GM04504 (cell line): ENCODE results near the gene IPCEF1.
"Not testable (repeated sequence)": the region's sequence is repeated elsewhere in the genome, so short reads cannot be mapped to it uniquely, and the experiment has no call there.

Experiments
- DNase-seq: peaks from one replicate; pipeline ENCODE4 v3.0.0-alpha.2; 2012; ENCODE audit warnings: low read depth

IPCEF1 gene

DNA sequence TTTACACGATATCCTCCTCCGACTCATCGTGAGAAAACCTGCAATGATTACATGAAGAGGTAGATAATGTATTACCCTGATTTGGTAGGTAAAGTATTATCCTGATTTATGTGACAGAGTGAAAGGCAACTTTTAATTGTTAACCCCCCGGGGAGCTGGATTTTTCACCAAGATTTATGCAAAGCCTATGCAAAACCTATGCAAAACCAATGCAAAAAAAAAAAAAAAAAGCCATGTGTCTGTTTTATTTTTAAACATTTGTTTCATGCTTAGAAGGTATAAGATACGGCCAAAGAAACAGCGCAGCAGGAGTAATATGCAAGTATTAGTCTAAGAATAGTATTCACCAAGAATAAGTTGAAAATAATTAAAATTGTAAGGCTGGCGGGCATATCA is 109.9 kb downstream of the IPCEF1 start:
- DNase-seq: no peak

DNA sequence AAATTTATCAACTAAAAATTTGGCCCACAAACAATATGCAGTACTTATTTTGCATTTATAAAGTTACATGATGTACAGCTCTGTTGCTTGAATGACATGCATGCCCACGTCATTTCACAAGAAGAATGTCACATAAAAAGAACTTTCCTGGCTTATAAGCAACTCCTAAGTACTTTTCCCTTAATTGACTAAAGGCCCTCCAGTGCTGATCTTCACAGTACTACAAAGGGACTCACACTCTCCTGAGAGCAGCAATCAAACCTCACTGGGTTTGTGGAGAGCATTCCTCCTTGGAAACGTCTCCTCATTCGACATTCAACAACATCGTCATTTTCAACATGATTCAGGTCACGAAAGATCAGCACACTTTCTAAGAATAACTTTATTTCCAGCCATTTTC is 111.1 kb downstream of the IPCEF1 start:
- DNase-seq: no peak

DNA sequence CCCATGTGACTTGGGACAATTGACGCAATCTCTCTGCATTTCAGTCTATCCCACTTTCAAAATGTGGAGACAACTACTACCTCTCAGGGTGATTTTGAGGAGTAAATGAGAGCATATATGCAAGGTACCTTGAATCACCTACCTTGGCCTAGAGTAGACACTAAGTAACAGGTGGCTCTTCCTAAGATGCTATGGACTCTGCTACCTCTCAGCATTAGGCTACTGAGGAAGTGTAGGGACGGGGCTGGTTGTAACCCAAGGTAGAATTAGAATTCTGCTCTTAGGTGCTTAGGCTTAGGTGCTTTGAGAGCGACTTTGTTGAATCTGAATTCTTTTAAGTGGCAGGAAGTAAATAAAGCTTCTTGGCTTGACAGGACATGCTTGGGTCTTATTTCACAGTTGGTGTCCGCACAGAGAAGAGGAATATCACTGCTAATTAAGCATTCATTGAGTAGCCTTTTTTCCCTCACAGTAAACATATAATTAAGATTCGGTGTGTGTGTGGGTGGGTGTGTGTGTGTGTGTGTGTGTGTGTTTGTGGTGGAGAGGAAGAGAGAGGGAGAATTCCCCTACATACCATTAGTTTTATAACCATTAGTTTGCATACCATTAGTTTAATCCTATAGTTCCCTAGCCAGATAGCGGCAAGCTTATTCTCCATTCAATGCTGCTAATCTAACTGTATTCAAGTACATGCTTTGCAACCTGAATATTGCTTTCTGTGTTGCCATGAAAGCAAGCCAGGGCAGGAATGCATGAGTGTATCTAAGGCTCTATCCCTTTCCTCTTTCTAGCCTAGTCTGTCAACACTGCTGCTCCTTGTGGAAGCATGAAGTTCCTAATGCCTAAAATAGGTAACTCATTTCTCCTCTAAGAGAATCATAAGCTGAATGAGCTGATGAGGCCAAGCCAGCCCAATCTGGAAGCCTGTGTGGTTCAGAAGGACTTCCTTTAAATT is 112.5 kb downstream of the IPCEF1 start:
- DNase-seq: no peak

DNA sequence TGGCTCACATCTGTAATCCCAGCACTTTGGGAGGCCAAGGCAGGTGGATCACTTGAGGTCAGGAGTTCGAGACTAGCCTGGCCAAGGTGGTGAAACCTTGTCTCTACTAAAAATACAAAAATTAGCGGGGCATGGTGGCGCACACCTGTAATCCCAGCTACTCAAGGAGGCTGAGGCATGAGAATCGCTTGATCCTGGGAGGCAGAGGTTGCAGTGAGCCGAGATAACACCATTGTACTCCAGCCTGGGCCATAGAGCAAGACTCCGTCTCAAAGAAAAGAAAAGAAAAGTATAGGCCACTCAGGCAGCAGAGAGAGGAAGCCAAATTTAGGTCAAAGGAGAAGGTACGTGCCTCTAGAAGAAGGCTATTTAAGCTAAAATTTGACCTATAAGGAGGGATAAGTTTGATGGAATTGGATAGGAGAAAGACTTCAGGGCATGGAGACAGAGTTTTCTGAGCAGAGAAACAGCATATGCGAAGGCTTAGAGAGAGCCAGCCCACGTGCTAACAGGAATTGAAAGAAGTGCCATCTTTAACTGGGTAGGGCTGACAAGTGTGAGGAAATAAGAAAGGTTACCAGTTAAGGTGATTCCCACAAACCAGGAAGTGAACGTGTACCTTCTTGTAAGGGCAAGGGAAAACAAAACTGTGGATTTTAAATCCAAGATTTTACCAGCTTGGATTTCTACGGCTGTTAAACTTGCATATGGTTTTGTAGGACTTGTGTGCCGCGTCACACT is 113.8 kb downstream of the IPCEF1 start:
- no peak for DNase-seq

DNA sequence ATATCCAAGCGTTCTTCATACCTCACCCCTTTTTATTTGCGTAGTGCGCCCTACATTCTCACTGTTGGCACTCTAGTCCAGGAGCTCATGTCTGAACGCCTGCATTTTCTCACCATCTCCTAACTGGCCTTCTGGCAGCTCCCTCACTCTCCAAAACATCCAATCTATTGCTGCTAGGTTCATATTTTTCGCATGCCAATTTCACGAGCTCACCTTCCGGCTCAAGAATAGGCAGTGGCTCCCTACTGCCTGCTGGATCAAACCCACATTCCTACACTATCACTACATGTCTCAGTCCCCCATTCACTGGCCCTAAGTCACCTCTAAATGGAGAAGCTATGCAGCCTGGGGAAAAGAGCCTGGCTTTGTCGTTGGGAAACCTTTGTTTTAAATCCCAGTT is 115.0 kb downstream of the IPCEF1 start:
- DNase-seq: no peak

DNA sequence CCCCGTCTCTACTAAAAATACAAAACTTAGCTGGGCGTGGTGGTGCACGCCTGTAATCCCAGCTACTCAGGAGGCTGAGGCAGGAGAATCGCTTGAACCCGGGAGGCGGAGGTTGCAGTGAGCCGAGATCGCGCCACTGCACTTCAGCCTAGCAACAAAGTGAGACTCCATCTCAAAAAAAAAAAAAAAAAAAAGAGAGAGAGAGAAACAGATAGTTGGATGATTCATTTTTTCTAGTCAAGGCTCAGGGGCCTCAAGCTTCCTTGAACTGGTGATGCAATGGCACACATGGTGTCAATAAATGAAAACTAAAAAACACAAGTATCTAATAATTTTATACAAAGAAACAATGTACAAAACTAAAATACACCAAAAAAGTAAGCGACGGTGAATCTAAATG is 115.5 kb downstream of the IPCEF1 start:
- DNase-seq: not testable (repeated sequence)

DNA sequence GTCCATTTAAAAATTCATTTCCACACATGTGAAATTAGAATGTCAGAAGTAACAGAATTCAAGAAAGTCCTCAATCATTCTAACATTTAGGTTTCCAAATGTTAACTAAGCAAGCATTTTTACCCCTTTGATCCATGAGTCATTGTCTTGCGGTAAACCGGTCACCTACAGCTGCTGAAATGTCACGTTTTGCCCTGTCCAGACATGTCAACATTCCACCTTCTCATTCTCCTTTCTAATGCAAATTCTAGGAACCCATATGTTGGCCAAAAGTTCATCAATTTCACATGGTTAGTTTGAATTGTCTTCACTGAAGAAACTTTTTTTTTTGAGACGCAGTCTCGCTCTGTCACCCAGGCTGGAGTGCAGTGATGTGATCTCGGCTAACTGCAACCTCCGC is 117.2 kb downstream of the IPCEF1 start:
- DNase-seq: no peak

DNA sequence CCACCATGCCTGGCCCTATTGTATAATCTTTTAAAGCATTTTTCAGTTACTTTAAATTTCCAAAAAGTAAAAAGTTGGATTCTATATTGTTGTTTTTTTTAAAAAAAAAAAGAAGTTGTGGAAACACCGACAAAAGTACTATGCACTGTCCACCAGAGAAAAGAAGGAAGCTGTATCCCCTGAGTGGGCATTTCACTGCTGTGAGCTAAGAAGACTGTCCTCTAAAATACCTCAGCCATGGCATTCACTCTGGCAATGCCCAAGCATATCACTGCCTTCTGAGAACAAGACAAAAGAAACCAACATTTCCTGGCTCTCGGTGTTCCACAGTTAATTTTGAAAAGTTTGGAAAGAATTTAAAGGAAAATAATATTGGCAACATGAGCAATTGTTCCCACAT is 117.8 kb downstream of the IPCEF1 start:
- DNase-seq: no peak

DNA sequence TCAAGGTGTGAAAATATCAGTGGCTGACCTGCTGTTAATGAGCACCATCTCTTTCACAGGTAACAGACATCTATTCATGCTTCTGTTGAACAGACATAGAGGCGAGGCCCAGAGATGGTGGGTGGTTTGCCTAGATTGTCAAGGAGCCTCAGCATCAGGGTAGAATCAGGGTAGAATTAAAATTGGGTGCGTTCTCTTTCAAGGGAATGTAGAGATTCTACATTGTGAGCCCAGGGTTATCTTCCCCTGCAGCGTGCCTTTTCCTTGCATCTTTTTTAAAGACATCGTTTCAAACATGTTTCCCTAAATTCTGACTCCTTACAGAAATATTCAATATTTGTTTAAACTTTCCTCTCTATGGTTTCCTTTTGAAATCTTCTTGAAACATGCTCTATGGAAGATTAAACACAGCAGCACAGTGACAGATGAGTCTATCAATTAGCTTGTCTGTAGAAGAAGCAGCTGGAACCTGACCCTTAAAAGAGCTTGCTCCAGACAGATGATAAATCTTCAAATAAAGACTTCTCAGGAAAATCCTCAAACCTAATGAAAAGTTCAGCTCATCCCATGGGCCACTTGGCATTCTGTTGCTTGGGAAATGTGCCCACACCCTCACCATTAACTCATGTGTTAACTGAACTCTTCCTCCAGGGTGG is 119.8 kb downstream of the IPCEF1 start:
- no peak for DNase-seq

DNA sequence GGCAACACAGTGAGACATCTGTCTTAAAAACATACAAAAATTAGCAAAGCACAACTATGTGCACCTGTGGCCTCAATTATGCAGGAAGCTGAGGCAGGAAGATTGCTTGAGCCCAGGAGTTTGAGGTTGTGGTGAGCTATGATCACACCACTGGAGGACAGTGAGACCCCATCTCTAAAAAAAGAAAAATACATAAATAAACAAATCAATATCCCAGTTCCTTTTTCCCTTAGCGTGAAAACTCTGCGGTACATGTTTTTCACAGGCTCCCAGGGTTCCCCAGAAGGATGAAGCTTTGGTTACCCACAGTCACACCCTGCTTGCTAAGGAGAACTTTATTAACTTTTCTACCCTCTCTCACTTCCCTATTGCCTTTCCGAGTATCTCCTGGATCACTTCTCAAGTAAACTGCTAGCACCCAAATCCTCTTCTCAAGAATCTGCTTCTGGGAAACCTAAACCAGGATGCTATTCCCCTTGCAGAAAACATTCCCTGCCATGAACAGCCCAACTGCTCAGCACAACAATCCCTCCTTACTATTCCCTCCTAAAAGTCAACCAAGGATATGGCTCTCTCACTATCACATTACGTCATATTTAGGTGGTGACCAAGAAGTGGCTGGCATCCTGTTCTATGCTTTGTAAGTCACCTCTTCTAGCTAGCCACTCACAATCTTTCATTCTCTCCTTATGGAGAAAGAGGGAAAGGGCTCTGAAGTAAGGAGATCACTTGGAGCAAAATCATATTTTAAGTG is 122.4 kb downstream of the IPCEF1 start:
- no peak for DNase-seq

DNA sequence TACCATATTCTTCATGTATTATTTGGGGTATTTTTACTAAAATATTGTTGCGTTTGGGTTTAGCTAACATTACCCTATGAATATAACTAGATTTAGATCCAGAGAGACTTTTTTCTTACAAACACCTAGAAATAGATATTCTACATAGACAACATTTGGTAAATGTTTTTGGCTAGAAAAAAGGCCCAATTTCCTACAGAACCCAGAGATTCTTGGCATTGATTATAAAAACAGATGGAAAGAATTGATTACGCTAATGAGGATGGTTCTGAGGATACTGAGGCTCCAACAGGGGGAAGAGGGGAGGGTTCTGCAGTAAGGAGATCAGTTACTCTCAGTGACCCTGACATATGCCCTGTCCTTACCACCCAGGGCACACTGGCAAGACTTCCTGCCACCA is 123.2 kb downstream of the IPCEF1 start:
- no peak for DNase-seq

DNA sequence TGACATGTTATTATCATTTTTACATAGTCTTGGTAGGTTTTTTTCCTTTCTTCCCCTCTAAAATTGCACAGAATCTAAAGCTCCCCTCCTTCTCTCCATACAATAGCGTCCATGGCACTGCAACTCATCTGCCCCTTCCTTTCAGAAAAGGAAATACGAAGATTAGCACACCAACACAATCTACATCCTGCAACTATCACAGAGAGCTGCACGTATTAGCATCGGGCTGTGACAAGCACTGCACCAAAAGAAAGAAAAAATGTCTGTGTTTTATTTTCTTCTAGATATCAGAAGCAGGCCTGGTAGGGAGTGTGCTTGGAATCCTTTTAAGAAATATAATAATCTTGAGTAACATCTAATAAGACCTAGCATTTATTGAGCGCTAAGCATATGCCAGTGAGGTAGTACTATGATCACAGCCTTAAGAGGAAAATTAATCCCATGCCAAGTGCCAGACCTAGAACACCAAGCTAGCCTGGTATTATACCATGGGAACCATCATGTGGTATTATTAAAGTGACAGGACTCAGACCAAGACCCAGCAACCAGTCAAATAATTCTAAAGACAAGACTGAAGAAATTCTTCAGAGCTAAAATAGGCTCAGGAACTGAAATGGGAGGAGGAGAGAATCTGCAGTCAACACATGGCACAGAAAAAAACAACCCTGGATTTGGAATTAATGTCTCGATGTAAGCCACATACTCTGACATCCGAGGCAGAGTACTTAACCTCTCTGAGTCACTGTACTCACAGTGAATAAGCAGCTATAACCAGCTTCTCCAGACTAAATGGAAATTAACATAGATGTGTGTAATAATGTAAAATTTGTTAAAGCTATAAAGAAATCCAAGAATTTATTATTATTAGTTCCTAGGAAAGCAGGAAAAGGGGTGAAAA is 124.3 kb downstream of the IPCEF1 start:
- no peak for DNase-seq

DNA sequence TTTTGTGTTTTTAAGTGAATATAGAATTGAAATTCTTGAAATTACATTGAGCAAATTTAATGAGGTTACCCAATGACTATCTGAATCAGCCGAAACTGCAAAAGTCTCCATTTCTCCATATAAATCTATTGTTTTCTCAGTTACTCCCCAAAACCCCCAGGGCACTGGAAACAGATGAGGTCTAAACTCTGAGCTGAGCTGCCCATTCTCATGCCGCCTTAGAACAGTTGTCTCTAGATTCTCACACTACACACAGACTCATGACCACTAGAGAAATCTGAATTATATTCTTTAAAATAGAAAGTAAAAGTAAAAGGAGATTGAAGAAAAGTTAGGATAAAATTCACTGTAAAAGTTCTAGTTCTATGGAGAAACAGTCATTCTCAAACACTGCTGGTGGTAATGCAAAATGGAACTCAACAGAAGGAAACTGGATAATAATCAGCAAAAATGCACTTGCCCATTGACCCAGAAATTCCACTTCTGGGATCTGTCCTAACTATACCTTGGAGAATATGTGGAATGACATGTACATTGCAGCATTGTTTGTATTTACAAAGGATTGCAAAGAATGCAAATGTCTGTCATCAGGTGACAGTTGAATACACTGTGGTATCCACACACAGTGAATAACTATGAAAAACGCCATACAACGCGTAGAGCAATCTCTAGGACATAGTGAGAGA is 125.5 kb downstream of the IPCEF1 start:
- DNase-seq: no peak

DNA sequence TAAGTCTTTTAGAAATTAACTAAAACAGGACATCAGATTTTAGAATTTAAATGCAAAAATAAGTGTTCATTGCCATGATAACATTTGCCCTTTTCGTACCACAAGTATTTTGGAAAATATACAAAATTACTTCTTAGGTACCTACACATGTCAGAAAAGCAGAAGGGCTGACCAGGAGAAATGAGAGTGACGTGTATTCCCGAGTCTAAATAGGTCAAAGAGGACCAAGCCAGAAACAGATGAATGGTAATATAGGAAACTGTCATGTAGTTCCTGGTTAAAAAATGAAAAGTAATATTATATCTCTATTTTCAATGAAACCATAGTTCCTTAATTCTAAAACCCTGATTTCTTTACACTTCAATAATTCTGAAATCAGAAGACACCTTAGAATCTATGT is 126.2 kb downstream of the IPCEF1 start:
- no peak for DNase-seq

DNA sequence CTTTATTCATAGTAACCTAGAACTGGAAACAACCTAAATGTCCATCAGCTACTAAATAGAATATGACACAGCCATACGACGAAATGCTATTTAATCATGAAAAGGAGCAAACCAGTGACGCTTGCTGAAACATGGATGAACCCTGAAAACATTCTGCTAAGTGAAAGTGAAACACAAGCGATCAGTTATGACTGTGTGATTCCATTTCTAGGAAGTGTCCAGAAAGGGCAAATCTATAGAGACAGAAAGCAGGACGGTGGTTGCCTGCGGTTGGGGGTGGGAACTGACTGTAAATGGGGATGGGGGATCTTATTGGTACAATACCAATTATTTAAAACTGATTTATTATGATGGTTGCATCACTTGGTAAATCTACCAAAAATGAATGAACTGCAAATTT is 126.8 kb downstream of the IPCEF1 start:
- no peak for DNase-seq

DNA sequence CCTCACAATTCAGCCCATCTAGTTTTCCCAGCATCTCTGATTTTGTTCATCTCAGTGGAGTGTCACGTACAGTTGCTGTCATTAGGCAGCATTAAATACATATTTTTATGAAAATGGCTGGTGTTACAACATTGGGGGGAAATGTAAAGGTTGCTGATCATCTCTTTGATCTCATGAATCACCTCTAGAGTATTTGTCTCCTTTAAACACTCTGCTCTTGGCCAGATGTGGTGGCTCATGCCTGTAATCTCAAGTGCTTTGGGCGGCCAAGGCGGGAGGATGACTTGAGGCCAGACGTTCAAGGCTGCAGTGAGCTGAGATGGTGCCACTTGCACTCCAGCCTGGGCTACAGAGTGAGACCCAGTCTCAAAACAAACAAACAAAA is 128.1 kb downstream of the IPCEF1 start:
- DNase-seq: no peak

DNA sequence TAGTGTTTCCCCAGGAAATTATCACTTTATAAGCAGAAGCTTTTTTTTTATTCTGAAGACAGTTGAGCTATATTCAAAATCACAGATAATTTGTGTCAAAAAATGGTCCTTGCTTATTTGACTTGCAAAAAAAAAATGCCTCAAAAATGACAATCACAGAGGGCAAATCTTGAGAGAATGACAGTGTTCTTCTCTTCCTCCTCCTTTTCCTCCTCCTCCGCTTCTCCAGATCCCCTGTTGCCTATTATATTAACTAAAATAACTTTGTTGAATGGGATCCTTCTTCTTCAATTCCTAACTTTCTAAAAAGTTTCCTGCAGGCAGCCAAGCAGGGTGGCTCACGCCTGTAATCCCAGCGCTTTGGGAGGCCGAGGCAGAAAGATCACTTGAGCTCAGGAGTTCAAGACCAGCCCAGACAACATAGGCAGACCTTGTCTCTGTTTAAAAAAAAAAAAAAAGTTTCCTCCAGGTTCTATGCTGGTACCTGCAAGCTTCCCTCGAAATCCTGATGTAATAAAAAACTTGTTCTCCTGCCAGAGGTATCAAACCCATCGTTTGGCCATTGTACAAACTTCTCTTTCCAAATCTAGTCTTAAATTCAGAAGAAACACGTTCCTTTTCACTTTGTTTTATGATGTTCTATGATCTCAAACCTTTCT is 128.6 kb downstream of the IPCEF1 start:
- DNase-seq: no peak

DNA sequence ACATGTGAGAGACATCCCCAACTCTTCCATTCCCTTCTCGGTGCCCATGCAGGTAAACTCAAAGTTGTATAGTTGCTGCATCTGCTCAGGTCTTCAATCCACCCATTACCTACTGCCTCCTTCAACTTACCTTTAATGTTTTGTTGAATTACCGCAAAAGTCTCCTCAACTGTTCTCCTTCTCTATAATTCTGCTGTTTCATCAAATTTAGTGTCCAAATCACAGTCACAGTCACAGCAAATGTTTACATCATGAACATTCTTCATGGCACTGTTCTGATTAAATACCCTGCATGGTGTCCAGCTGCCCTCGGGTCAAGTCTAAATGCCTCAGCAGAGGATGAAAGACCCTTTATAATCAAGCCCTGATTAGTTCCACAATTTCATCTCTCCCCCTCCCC is 130.1 kb downstream of the IPCEF1 start:
- DNase-seq: no peak

DNA sequence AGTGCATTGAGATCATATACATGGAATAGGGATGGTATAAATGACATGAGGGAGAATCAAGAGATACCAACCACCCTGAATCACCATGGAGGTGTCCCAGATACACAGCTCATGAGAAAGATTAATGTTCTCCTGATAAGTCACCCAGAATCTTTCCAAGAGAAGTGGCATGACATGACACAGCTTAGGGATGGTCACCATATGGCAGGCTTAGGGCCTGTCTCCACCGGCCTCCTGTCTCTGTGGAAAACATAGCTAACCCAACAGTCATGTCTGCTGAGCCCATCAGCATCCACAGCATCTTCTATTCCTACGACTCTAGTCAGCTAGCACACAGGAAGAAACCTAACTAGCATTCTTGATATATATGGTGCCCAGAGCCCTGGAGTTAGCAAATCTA is 133.3 kb downstream of the IPCEF1 start:
- no peak for DNase-seq

DNA sequence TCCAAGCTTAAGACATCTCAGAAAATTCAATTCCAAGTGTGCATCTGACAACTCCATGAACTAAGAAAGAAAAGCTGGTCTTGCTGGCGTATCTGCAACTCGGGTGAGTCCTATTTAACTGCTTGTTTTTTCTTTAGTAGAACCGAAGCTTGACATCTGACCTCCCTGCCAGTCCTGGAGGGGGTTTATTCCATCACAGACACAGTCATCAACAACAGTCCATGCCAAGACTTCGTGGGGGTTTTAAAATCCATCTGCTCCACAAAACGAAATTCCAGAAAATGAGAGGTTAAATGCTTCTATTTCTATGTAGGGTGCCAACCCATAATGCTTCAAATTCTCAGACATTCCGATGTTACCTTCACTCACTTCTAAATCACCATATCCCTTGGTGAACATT is 133.9 kb downstream of the IPCEF1 start:
- no peak for DNase-seq
